Measurements from ENCODE around the gene SEMA5A.

The SEMA5A gene

DNA sequence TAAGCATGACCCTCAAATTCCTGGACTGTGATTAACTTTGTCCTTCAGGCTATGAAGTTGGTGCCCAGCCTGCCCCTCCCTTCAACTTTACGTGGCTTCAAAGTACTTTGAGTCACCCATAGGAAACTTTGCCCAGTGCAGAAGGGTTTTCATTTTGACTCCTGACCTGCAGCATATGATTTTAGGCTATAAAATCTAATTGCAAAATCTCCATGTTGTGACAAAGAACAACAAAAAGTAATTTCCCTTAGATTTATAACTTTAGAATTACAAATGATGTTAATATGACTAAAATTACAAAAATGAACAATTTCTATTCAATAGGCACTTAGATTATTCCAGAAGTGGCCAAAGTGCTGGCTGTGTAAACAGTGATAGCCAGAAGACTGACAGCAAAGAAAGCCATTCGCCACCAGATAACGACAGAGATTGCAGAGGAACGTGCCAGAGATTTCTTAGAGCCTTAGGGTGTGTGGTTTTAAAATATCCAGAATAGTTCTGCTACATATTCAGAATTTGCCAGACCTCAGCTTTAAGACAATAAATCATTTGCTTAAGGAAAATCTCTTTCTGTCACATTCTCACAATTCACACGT, 197.4 kb downstream of the SEMA5A start:
- peak in 1 of 2 donors; percentile 1 for DNase-seq

GRCh38 chr5:9347541-9348295, 198.2 kb downstream of the SEMA5A start:
- DNase-seq, result no peak

- DNase-seq, result no peak
Measured at GRCh38 chr5:9347032-9347431, 198.8 kb downstream of the SEMA5A start.

DNA sequence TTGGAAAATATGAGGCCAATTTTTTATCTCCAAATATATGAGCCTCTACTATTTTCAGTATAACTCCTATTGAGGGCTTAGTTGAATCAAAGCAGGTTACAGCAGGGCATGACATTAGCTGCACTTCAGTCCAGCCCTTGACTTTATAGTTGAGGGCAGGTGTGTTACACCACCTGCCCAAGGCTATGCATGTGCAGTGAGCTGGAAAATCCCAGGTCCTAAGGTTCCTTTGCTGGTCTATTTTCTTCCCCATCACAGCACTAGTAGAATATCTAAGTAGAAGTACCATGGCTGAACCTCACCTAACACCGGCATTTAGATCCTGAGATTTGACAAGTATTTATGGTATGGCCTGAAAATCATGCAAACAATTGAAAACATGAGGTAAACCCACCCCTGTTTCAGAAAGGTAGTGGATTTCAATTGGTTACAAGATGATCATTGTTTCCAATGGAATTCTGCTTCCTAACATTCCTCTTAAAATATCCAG, 201.1 kb downstream of the SEMA5A start:
- DNase-seq, result no peak

DNA sequence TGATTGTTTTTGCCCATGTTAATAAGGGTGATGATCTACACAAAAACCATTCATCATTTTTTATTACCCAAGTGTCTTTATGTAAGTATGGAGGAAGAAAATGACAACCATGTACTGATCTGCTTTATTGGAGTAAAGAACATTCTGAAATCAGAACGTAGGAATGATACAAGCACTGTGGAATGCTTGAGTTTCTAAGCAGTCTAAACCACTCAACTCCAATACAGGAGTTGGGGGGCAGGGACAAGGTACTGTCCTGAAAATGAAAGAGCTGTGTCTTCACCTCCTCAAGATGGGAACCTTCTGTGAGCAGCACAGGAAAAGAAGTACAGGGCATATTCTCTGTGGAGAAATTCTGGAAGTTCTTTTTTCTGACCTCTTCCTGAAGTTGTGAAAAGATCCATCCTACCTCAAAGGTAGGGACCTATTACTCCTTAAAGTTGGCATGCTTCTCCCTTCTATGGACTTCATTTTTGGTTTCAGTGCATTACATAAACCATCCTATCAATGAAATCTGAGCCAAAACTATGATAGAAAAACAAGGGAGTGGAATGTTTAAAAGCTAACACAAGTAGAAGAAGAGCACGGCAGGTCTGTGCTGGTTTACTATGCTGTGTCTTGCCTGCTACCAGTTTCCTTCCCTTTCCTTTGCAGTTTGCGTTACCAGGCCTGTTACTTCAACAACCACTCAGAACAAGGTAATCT, 202.6 kb downstream of the SEMA5A start:
- DNase-seq, result no peak

DNA sequence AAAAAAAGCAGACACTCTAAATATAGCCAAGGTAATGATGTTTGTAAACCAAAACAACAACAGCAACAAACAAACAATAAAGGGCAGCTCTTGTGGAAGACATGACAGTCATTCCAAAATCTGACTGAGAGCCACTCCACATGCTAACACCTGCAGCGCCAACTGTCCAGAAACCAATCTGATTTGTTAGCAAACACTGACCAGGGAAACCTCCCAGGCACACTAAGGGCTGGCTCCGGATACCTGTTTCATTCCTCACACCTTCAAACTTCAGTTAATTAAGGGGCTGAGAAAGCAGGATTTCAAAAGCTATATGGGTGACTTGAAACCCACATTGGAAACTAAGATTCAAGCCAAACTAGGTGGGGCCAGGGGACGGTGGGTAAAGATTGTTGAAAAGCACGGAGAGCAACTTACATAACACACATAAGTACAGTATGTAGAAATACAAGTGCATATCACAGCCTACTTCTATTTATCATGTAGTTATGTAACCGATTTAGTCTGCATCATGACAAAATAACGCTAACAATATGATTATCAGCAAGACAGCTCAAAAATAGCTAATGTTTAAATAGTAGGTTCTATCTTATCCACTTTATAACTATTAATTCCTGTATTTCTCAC, 203.6 kb downstream of the SEMA5A start:
- no peak for DNase-seq

GRCh38 chr5:9340085-9340484, 205.8 kb downstream of the SEMA5A start:
- DNase-seq, result no peak

DNA sequence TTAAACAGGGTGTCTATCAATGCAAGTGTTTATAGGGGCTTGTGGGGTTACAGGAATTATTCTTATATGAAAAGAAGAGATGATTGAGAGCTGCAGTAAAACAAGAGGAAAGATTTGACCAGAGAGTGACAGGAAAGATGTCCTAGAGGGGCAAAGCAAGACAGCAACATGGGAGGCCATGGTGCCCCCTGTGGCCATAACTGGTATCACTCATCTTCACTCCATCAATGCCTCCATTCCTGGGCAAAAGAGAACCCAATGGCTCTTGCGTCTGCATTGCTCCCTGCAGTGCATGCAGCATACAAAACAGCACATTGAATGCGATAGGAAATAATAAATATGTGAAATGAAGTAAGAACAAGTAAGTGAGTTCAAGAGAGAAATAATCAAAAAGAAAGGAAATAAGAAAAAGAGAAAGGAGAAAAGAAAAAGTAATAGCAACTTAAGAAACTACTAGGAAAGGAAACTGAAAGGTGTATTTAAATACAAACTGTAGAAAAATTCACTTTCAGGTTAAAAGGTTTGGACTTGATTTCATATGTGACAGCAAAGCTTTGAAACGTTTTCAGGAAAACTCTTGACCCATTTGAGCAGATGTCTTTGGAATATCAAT, 206.6 kb downstream of the SEMA5A start:
- no peak for DNase-seq

GRCh38 chr5:9338796-9339195, 207.1 kb downstream of the SEMA5A start:
- DNase-seq, result no peak

DNA sequence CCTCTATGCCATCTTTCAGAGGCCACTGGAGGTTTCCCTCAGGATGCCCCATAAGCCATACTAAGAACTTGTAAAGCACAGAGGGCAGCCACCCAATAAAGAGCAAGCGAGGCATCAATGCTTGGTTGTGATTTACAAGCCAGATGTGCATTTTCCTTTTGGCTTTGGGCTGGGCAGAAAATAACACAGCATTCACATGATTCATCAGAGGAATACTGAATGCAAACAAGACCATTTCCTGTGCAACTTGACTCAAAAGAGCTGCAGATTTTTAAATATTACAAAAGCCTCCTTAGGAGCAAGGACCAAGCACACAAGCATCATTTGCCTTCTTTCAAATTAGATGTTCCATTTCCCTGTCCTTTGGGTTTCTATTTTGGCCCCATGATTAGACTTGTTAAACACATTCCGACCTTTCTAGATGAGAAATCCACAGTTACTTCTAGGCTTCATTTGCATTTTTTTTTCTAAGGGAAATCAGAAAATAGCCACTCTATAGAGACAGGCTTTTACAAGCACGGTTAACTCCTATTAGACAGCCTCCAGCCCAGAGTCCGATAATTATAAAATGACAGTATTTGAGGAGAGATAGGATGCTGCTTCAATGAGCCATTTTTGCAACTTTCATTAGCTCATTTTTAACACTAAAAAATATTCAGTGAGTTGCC, 207.8 kb downstream of the SEMA5A start:
- DNase-seq, result no peak

DNA sequence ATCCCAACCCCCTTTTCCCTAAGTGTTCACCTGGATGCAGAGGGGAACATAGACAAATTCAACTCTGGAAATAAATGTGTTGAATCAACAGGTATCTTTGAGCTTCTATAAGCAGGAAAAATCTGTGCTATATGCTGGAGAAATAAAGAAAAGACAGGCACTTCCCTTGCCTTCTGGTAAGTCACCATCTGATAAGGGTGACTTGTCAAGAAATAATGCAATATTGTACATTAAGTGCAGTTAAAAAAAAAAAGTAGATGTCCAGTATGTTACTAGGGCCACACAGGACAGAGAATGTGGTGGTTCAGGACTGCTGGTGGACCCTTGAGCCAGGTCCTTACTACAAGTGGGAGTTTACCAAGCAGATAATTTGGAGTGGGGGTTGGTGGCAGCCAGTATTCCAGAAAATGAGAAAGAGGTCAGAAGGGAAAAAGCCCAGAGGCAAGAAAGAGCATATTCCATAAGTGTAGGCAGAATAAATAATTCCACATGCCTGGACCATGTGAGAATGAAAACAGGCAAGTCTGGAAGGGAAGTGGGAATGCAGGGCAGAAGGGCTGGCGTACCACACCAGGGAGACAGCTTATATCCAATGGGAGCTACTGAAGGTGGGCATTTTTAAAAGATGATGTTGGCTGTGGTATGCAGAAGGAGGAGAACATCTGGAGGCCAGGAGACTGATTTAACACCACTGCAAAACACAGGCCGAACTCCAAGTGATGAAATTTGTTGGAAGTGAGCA, 209.9 kb downstream of the SEMA5A start:
- DNase-seq, result no peak

GRCh38 chr5:9335269-9335668, 210.6 kb downstream of the SEMA5A start:
- no peak for DNase-seq

GRCh38 chr5:9332026-9332425, 213.8 kb downstream of the SEMA5A start:
- DNase-seq, result no peak

DNA sequence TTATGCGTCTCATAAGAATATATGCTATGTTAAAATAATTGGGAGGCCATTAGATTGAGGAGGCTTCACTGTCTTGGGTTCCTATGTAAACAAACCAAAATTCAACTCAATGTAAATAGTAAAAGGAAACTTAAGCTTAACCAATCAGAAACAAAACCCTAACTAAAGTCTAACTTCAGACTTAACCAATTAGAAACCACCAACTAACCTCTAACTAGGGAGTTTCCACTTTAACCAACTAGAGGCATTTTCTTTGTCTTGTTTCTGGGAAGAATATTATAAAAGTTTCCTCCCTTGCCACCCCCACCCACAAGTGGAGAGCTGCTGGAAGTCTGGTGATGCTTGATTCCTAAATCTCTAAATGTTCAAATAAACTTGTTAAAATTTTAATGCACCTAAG, 214.5 kb downstream of the SEMA5A start:
- no peak for DNase-seq

- no peak for DNase-seq
Measured at GRCh38 chr5:9329125-9329524, 216.8 kb downstream of the SEMA5A start.

DNA sequence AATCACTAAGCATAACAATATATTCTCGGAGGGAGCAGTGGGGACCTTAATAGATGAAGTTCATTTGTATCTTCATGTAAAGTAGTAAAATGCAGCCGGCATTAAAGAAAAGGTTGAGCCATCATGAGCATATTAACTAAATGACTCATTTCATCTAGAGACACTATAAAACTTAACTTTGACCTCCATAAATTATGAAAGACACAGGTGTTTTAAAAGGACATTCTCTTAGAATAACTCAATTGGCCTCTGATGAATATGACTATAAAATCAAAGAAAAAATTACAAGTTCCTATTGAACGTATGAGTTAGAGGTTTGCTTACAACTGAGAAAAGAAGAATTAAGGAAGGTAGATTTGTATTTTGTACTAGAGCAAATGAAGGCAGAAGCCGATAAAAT, 220.3 kb downstream of the SEMA5A start:
- no peak for DNase-seq

- no peak for DNase-seq
Measured at GRCh38 chr5:9324348-9325077, 221.4 kb downstream of the SEMA5A start.

DNA sequence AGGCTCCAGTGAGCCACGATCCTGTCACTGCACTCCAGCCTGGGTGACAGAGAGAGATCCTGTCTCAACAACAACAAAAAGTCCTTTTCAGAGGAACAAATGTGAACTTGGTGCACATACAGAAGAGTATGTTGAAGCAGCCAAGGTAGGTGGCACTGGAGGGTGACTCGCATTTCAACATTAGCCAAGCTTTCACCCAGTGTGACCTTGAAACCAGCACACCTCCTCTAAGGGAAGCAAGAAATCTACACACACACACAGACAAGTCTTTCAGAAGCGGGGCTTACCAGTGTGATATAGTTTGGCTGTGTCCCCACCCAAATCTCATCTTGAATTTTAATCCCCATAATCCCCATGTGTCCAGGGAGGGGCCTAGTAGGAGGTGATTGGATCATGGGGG, 225.2 kb downstream of the SEMA5A start:
- DNase-seq, result no peak

DNA sequence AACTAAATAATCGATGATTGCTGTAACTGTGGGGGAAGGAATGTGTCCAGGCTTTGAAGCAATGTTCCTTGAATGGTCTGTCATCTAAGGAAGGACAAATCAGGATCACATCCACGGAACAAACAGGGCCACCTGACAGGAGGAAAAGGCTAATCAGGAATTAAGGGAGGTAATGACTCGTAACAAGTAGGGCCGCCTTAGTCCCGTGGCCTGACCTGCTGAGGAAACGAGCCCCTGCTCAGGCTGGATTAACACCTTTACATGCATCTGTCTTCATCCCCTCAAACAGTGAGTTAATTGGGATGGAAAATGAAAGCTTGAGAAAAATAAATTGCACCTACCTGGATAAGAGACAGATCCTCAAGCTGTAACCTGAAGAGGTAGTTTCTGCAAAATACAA, 227.8 kb downstream of the SEMA5A start:
- DNase-seq, result no peak

GRCh38 chr5:9316733-9317132, 229.1 kb downstream of the SEMA5A start:
- DNase-seq, result no peak

- DNase-seq, result no peak
Measured at GRCh38 chr5:9316041-9316440, 229.8 kb downstream of the SEMA5A start.

Data from bone marrow (tissue), 2 donors.